ENCODE measurements around the gene ALK. TPM values are rescaled to one million over a fixed set of nuclear protein-coding genes. Genes with fewer than 3 reads are reported as not detected.

ALK gene
- total RNA-seq, 3 donors from 2014 or later = 0.07 to 2.4 (median 0.09) TPM

- no peaks in the 10 kb centered on the region for H3K9me3 ChIP-seq
- intact Hi-C loops (cut with DNase I, micrococcal nuclease) = no loop called here
- no peak overlapping the region for H3K4me3 ChIP-seq
- H3K4me1 ChIP-seq (ENCODE audit: low read depth) = no peaks in the 10 kb centered on the region
- H3K36me3 ChIP-seq (ENCODE audit: low read depth) = no peaks in the 10 kb centered on the region
- TF ChIP-seq, protein P1, sequence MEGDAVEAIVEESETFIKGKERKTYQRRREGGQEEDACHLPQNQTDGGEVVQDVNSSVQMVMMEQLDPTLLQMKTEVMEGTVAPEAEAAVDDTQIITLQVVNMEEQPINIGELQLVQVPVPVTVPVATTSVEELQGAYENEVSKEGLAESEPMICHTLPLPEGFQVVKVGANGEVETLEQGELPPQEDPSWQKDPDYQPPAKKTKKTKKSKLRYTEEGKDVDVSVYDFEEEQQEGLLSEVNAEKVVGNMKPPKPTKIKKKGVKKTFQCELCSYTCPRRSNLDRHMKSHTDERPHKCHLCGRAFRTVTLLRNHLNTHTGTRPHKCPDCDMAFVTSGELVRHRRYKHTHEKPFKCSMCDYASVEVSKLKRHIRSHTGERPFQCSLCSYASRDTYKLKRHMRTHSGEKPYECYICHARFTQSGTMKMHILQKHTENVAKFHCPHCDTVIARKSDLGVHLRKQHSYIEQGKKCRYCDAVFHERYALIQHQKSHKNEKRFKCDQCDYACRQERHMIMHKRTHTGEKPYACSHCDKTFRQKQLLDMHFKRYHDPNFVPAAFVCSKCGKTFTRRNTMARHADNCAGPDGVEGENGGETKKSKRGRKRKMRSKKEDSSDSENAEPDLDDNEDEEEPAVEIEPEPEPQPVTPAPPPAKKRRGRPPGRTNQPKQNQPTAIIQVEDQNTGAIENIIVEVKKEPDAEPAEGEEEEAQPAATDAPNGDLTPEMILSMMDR (IDR thresholded peaks at IDR 0.05) = no peak
- ATAC-seq (no peak), DNase-seq (no peak)
These were observed 30.2 kb upstream of the ALK start for GRCh38 chr2:29951576-29951975.

DNA sequence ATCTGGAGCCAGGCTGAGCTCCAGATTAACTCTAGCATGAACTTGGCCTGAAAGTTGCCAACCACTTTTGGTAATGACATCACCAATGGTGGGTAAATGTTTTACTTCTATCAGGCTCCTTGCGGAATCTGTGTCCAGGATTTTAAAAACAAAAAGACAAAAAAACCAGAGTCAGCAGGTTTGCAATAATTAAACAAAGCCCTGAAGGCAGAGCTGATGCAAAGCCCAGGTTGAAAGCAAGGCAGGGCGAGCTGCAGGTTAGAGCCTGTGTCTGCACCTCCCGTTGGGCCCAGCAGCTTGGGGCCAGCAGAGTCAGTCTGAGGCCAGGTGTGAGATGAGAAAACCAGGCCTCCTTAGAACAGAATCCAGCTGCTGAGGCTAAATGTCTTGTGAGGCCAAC is 29.1 kb upstream of the ALK start:
- no peak for DNase-seq
- TF ChIP-seq, protein P1 (IDR thresholded peaks at IDR 0.05) = no peak

GRCh38 chr2:29949042-29949441 is 27.7 kb upstream of the ALK start:
- Histone ChIP-seq H3K4me1 (ENCODE audit: low read depth) (no peaks in the 10 kb centered on the region), H3K36me3 (ENCODE audit: low read depth) (no peaks in the 10 kb centered on the region), H3K4me3 (no peak overlapping the region), H3K9me3 (no peaks in the 10 kb centered on the region)
- intact Hi-C loops (cut with DNase I, micrococcal nuclease) = no loop called here
- no peak for DNase-seq
- ATAC-seq = no peak
- TF ChIP-seq, protein P1 (IDR thresholded peaks at IDR 0.05) = no peak

More for the DNA sequence above, 29.1 kb upstream of the ALK start:
- intact Hi-C loops (cut with DNase I, micrococcal nuclease) = no loop called here
- Histone ChIP-seq H3K36me3 (ENCODE audit: low read depth) (no peaks in the 10 kb centered on the region), H3K4me3 (no peak overlapping the region), H3K4me1 (ENCODE audit: low read depth) (no peaks in the 10 kb centered on the region), H3K9me3 (no peaks in the 10 kb centered on the region)
- no peak for ATAC-seq

DNA sequence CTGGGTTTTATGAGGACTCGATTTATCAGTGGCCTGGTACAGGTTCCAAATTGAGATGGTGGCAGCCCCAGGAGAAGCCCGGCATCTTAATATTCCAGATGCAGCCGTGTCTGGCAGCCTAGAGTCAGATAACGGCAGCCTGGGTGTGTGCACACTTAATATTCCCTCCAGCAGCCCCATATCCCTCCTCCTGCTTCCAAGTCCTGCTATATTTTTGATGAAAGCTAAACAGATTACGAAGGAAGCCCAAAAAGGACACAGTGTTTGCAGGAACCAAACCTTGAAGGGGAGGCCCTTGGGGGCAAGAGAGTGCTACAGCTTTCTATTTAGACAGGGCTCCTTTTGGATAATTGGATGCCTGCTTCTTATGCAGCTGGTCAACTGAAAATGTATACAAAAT is 25.1 kb upstream of the ALK start:
- H3K4me1 ChIP-seq (ENCODE audit: low read depth) = no peaks in the 10 kb centered on the region
- DNase-seq (no peak), ATAC-seq (no peak)
- no peaks in the 10 kb centered on the region for H3K9me3 ChIP-seq
- intact Hi-C loops (cut with DNase I, micrococcal nuclease) = no loop called here
- no peak overlapping the region for H3K4me3 ChIP-seq
- TF ChIP-seq, protein P1 (IDR thresholded peaks at IDR 0.05) = no peak
- no peaks in the 10 kb centered on the region for H3K36me3 ChIP-seq (ENCODE audit: low read depth)

DNA sequence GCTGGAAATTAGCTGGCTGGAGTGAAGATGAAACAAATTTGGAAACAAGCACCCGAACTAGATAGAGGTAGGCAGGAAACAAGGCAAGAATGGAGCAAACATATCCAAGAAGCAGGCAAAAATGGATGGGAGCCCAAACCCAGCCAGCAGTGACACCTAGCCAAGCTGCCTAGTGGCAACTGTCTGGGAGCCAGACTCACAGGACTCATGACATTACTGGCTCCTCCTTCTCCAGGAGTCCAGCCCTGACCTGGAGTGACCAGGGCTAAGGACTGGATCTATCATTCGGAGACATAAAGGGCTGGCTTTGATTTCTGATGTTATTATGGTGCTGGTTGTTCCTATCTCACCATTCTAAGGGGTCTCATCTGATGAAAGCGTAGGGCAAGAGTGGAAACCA is 21.3 kb upstream of the ALK start:
- no peak overlapping the region for H3K4me3 ChIP-seq
- no peak for ATAC-seq
- no peaks in the 10 kb centered on the region for H3K36me3 ChIP-seq (ENCODE audit: low read depth)
- intact Hi-C loops (cut with DNase I, micrococcal nuclease) = no loop called here
- DNase-seq = no peak
- TF ChIP-seq, protein P1 (IDR thresholded peaks at IDR 0.05) = no peak
- H3K4me1 ChIP-seq (ENCODE audit: low read depth) = no peaks in the 10 kb centered on the region
- H3K9me3 ChIP-seq = no peaks in the 10 kb centered on the region

GRCh38 chr2:29940706-29941105 is 19.3 kb upstream of the ALK start:
- DNase-seq (no peak), ATAC-seq (no peak)
- Histone ChIP-seq H3K4me1 (ENCODE audit: low read depth) (no peaks in the 10 kb centered on the region), H3K9me3 (no peaks in the 10 kb centered on the region), H3K4me3 (no peak overlapping the region), H3K36me3 (ENCODE audit: low read depth) (no peaks in the 10 kb centered on the region)
- TF ChIP-seq, protein P1 (IDR thresholded peaks at IDR 0.05) = no peak
- intact Hi-C loops (cut with DNase I, micrococcal nuclease) = no loop called here

All from mucosa of descending colon (tissue), 3 donors.